ENCODE results near the gene WTIP.

DNA sequence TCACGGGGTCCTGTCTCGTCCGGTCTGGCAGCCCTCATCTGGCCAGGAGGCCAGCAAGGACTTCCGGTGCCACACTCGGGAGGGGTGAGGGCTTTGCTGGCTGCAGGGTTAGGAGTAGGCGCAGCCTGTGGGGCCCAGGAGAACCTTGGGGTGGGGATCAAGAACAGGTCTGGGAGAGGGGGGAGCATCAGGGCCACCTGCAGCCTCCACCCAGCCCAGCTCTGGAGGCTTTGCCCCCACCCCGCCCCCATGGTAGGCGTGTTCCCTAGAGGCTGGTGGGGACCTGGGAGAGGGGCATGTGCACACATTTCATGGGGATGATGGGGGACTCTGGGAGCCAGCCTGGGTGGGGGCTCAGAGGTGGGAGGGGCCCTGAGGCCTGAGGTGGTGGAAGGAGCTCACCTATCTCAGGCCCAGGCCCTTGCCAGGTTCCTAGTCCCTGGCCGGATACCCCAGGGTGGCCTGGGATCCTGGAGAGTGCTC lies 23.3 kb downstream of the WTIP start:
- TF ChIP-seq POLR2A (IDR thresholded peaks at IDR 0.05) (no peak), CTCF (IDR thresholded peaks at IDR 0.05) (no peak)

All from lower leg skin (tissue), 3 donors.